Gastrocnemius medialis (tissue), 4 donors: ENCODE data around the gene ZFY. TPM values are rescaled to one million over a fixed set of nuclear protein-coding genes. Genes with fewer than 3 reads are reported as not detected.

ENCODE experiments used
- ATAC-seq, 2 donors: fragments of 150-250 bp; one replicate each; pipeline ENCODE4 v1.9.1; 2016
- DNase-seq, 2 donors: peaks; one replicate each; pipeline ENCODE4 v3.0.0-alpha.2; 2019
- H3K27ac ChIP-seq, 4 donors: fragments of 200-600 bp; sonication (generic); 1 replicate in 1 of 4; 2 replicates in 3 of 4; pipeline ENCODE4 v1.5.1; 2016 to 2018; ENCODE audit warnings: mild to moderate bottlenecking in 2 of 4, moderate library complexity in 1 of 4
- H3K27me3 ChIP-seq, 3 donors: fragments of 200-600 bp; sonication (generic) in 2 of 3; 1 replicate in 1 of 3; 2 replicates in 2 of 3; pipeline versions ENCODE4 v1.5.1 to v1.6.0; 2016 to 2019; ENCODE audit warnings: mild to moderate bottlenecking in 1 of 3, moderate library complexity in 1 of 3
- H3K36me3 ChIP-seq, 2 donors: fragments of 200-600 bp; sonication (generic) in 1 of 2; one replicate each; pipeline ENCODE4 v1.5.1; 2017 to 2018
- H3K4me1 ChIP-seq, 2 donors: fragments of 200-600 bp; sonication (generic) in 1 of 2; one replicate each; pipeline ENCODE4 v1.5.1; 2016 to 2017; ENCODE audit warnings: mild to moderate bottlenecking in 2 of 2
- H3K4me3 ChIP-seq, 4 donors: fragments of 200-600 bp; sonication (generic) in 3 of 4; 1 replicate in 1 of 4; 2 replicates in 3 of 4; pipeline ENCODE4 v1.5.1; 2016 to 2019; ENCODE audit warnings: mild to moderate bottlenecking in 2 of 4
- H3K9me3 ChIP-seq, 3 donors: fragments of 200-600 bp; sonication (generic) in 2 of 3; 1 replicate in 1 of 3; 2 replicates in 2 of 3; pipeline ENCODE4 v1.5.1; 2016 to 2019
- CTCF ChIP-seq, 5 experiments: fragments of 450-650 bp in 3 of 5; fragments of 200-600 bp in 2 of 5; sonication (generic) in 2 of 5; IDR thresholded peaks in 4 of 5; conservative IDR thresholded peaks in 1 of 5; 1 replicate in 4 of 5; 2 replicates in 1 of 5; pipeline ENCODE4 v1.5.1; 2016 to 2019; ENCODE audit warnings: antibody characterized with exemption in 5 of 5, mild to moderate bottlenecking in 3 of 5, moderate library complexity in 3 of 5
- POLR2A ChIP-seq, 2 donors: fragments of 450-650 bp; IDR thresholded peaks; one replicate each; pipeline ENCODE4 v1.6.1; 2017; ENCODE audit warnings: antibody characterized with exemption in 2 of 2, mild to moderate bottlenecking in 2 of 2, moderate library complexity in 2 of 2
- in situ Hi-C, 4 donors: fragments of 200-750 bp; cut with MboI; loops; one replicate each; pipeline versions ENCODE4 v1.15.0 to v1.8.0; 2017; ENCODE audit warnings: low sequenced_read_pairs in 4 of 4
- intact Hi-C: fragments of 100-400 bp; cut with DNase I; formaldehyde crosslinking; loops from one replicate; pipeline ENCODE4 v1.15.1; 2023; ENCODE audit warnings: low total_unique reads
- total RNA-seq, 4 donors: library from RNA; depleted of rRNA; stranded (reverse); fragments of >200 nt; gene quantifications; one replicate each; pipeline versions ENCODE4 v1.1.0 to v1.2.3, GENCODE V29; 2016

Gene ZFY
- total RNA-seq, 4 donors from 2014 or later, result 12.7 to 13.7 TPM; not detected in 2

GRCh38 chrY:3012226-3012625, 77.0 kb downstream of the ZFY start:
- no peak for ATAC-seq
- in situ Hi-C loops (no loop called here), intact Hi-C loops (no loop called here)
- Histone ChIP-seq H3K9me3 (no peaks in the 10 kb centered on the region), H3K27ac (no peak overlapping the region), H3K4me1 (no peaks in the 10 kb centered on the region), H3K36me3 (no peaks in the 10 kb centered on the region), H3K4me3 (no peak overlapping the region), H3K27me3 (no peaks in the 10 kb centered on the region)
- no peak for TF ChIP-seq POLR2A (IDR thresholded peaks at IDR 0.05)
- no peak for TF ChIP-seq CTCF (IDR thresholded peaks at IDR 0.05 in 4 of 5, conservative IDR thresholded peaks at IDR 0.05 in 1 of 5)
- no peak for DNase-seq

GRCh38 chrY:3016594-3016993, 81.4 kb downstream of the ZFY start:
- intact Hi-C loops, result no loop called here
- no peak for DNase-seq
- H3K4me1 ChIP-seq, result no peaks in the 10 kb centered on the region
- in situ Hi-C loops, result no loop called here
- no peak for TF ChIP-seq CTCF (IDR thresholded peaks at IDR 0.05 in 4 of 5, conservative IDR thresholded peaks at IDR 0.05 in 1 of 5)
- TF ChIP-seq POLR2A (IDR thresholded peaks at IDR 0.05), result no peak
- H3K27ac ChIP-seq, result no peak overlapping the region
- H3K4me3 ChIP-seq, result no peak overlapping the region
- no peaks in the 10 kb centered on the region for H3K9me3 ChIP-seq
- no peak for ATAC-seq
- no peaks in the 10 kb centered on the region for H3K27me3 ChIP-seq
- no peaks in the 10 kb centered on the region for H3K36me3 ChIP-seq

- Histone ChIP-seq H3K9me3 (no peaks in the 10 kb centered on the region), H3K4me1 (no peaks in the 10 kb centered on the region), H3K36me3 (no peaks in the 10 kb centered on the region), H3K4me3 (no peak overlapping the region), H3K27me3 (no peaks in the 10 kb centered on the region), H3K27ac (no peak overlapping the region)
- TF ChIP-seq CTCF (IDR thresholded peaks at IDR 0.05 in 4 of 5, conservative IDR thresholded peaks at IDR 0.05 in 1 of 5) (no peak), POLR2A (IDR thresholded peaks at IDR 0.05) (no peak)
- no peak for ATAC-seq
- no peak for DNase-seq
- intact Hi-C loops (no loop called here), in situ Hi-C loops (no loop called here)
Measured at GRCh38 chrY:3018546-3018945, 83.4 kb downstream of the ZFY start.

GRCh38 chrY:3019584-3019983, 84.4 kb downstream of the ZFY start:
- H3K9me3 ChIP-seq, result no peaks in the 10 kb centered on the region
- ATAC-seq (no peak), DNase-seq (no peak)
- H3K27me3 ChIP-seq, result no peaks in the 10 kb centered on the region
- no peak overlapping the region for H3K4me3 ChIP-seq
- in situ Hi-C loops (no loop called here), intact Hi-C loops (no loop called here)
- no peak overlapping the region for H3K27ac ChIP-seq
- no peaks in the 10 kb centered on the region for H3K4me1 ChIP-seq
- no peaks in the 10 kb centered on the region for H3K36me3 ChIP-seq
- no peak for TF ChIP-seq CTCF (IDR thresholded peaks at IDR 0.05 in 4 of 5, conservative IDR thresholded peaks at IDR 0.05 in 1 of 5)

- Histone ChIP-seq H3K4me1 (no peaks in the 10 kb centered on the region), H3K27me3 (no peaks in the 10 kb centered on the region), H3K36me3 (no peaks in the 10 kb centered on the region), H3K27ac (no peak overlapping the region), H3K4me3 (no peak overlapping the region), H3K9me3 (no peaks in the 10 kb centered on the region)
- TF ChIP-seq POLR2A (IDR thresholded peaks at IDR 0.05), result no peak
- TF ChIP-seq CTCF (IDR thresholded peaks at IDR 0.05 in 4 of 5, conservative IDR thresholded peaks at IDR 0.05 in 1 of 5), result no peak
- ATAC-seq (no peak), DNase-seq (no peak)
- intact Hi-C loops, result no loop called here
- in situ Hi-C loops, result no loop called here
Measured at GRCh38 chrY:3021176-3021575, 86.0 kb downstream of the ZFY start.
